Measurements from ENCODE around the gene PRKCB. TPM values are rescaled to one million over a fixed set of nuclear protein-coding genes. Genes with fewer than 3 reads are reported as not detected.

PRKCB gene
- total and polyA plus RNA-seq, 4 donors = 1.6 to 9.4 (median 4.0) TPM

DNA sequence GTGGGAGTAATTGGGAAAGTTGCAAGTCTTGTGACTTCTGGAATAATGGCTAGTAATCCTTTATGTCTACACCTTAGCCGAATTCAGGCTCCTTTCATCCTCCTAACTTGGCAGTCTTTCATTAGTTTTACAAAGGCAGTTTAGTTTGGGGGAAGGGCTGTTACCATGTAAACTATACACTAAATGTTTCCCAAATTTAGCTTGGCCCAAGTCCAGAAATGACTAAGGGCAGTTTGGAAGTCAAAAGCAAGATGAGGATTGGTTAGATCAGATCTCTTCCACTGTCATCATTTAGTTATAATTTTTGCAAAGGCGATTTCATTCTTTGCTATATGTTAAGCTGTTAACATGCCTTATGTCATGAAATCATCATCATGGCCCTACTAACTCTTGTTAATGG, 304.9 kb downstream of the PRKCB start:
- WGBS = 60% methylated on average over 2 of the region's 2 CpGs
- H3K36me3 ChIP-seq (ENCODE audit: control insufficient read depth in 4 of 4, insufficient read depth in 3 of 4, low read depth in 1 of 4, low read length in 3 of 4) = no peaks in the 10 kb centered on the region
- H3K27me3 ChIP-seq (ENCODE audit: control insufficient read depth in 4 of 4, insufficient read depth in 4 of 4, low read length in 3 of 4) = no peaks in the 10 kb centered on the region
- no peaks in the 10 kb centered on the region for H3K4me1 ChIP-seq (ENCODE audit: control insufficient read depth in 4 of 4, insufficient read depth in 4 of 4, low read length in 3 of 4)
- no peak for DNase-seq (ENCODE audit: low spot score)
- no peak overlapping the region for H3K4me3 ChIP-seq (ENCODE audit: low read depth in 1 of 3, low read length in 3 of 3)
- H3K9me3 ChIP-seq (ENCODE audit: control insufficient read depth in 4 of 4, low read length in 3 of 4) = no peaks in the 10 kb centered on the region
- H3K9ac ChIP-seq (ENCODE audit: low read depth in 1 of 2, low read length in 2 of 2) = no peak overlapping the region
- TF ChIP-seq, protein P1, sequence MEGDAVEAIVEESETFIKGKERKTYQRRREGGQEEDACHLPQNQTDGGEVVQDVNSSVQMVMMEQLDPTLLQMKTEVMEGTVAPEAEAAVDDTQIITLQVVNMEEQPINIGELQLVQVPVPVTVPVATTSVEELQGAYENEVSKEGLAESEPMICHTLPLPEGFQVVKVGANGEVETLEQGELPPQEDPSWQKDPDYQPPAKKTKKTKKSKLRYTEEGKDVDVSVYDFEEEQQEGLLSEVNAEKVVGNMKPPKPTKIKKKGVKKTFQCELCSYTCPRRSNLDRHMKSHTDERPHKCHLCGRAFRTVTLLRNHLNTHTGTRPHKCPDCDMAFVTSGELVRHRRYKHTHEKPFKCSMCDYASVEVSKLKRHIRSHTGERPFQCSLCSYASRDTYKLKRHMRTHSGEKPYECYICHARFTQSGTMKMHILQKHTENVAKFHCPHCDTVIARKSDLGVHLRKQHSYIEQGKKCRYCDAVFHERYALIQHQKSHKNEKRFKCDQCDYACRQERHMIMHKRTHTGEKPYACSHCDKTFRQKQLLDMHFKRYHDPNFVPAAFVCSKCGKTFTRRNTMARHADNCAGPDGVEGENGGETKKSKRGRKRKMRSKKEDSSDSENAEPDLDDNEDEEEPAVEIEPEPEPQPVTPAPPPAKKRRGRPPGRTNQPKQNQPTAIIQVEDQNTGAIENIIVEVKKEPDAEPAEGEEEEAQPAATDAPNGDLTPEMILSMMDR (IDR thresholded peaks at IDR 0.05; ENCODE audit: low read depth, low read length, missing input control) = no peak
- TF ChIP-seq, protein P2, sequence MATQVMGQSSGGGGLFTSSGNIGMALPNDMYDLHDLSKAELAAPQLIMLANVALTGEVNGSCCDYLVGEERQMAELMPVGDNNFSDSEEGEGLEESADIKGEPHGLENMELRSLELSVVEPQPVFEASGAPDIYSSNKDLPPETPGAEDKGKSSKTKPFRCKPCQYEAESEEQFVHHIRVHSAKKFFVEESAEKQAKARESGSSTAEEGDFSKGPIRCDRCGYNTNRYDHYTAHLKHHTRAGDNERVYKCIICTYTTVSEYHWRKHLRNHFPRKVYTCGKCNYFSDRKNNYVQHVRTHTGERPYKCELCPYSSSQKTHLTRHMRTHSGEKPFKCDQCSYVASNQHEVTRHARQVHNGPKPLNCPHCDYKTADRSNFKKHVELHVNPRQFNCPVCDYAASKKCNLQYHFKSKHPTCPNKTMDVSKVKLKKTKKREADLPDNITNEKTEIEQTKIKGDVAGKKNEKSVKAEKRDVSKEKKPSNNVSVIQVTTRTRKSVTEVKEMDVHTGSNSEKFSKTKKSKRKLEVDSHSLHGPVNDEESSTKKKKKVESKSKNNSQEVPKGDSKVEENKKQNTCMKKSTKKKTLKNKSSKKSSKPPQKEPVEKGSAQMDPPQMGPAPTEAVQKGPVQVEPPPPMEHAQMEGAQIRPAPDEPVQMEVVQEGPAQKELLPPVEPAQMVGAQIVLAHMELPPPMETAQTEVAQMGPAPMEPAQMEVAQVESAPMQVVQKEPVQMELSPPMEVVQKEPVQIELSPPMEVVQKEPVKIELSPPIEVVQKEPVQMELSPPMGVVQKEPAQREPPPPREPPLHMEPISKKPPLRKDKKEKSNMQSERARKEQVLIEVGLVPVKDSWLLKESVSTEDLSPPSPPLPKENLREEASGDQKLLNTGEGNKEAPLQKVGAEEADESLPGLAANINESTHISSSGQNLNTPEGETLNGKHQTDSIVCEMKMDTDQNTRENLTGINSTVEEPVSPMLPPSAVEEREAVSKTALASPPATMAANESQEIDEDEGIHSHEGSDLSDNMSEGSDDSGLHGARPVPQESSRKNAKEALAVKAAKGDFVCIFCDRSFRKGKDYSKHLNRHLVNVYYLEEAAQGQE (IDR thresholded peaks at IDR 0.05) = no peak
- no peak for TF ChIP-seq FOXA1 (IDR thresholded peaks at IDR 0.05)
- TF ChIP-seq, protein P3, sequence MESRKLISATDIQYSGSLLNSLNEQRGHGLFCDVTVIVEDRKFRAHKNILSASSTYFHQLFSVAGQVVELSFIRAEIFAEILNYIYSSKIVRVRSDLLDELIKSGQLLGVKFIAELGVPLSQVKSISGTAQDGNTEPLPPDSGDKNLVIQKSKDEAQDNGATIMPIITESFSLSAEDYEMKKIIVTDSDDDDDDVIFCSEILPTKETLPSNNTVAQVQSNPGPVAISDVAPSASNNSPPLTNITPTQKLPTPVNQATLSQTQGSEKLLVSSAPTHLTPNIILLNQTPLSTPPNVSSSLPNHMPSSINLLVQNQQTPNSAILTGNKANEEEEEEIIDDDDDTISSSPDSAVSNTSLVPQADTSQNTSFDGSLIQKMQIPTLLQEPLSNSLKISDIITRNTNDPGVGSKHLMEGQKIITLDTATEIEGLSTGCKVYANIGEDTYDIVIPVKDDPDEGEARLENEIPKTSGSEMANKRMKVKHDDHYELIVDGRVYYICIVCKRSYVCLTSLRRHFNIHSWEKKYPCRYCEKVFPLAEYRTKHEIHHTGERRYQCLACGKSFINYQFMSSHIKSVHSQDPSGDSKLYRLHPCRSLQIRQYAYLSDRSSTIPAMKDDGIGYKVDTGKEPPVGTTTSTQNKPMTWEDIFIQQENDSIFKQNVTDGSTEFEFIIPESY (IDR thresholded peaks at IDR 0.05) = no peak
- TF ChIP-seq, protein P4, sequence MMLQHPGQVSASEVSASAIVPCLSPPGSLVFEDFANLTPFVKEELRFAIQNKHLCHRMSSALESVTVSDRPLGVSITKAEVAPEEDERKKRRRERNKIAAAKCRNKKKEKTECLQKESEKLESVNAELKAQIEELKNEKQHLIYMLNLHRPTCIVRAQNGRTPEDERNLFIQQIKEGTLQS (IDR thresholded peaks at IDR 0.05) = no peak
- TF ChIP-seq EGR1 (IDR thresholded peaks at IDR 0.05; ENCODE audit: low read depth in 2 of 2) = no peak
- no peak for TF ChIP-seq HNF4A (conservative IDR thresholded peaks at IDR 0.05)
- TF ChIP-seq FOXA2 (IDR thresholded peaks at IDR 0.05) = no peak
- TF ChIP-seq YY1 (IDR thresholded peaks at IDR 0.05) = no peak
- TF ChIP-seq RXRA (IDR thresholded peaks at IDR 0.05) = no peak
- TF ChIP-seq TAF1 (conservative IDR thresholded peaks at IDR 0.05) = no peak
- TF ChIP-seq GABPA (IDR thresholded peaks at IDR 0.05 in 1 of 2, conservative IDR thresholded peaks at IDR 0.05 in 1 of 2) = no peak
- TF ChIP-seq HNF4G (IDR thresholded peaks at IDR 0.05) = no peak
- TF ChIP-seq SP1 (IDR thresholded peaks at IDR 0.05) = no peak
- TF ChIP-seq JUND (IDR thresholded peaks at IDR 0.05) = no peak
- no peak overlapping the region for H3K27ac ChIP-seq (ENCODE audit: low read depth in 1 of 2, low read length in 2 of 2)

DNA sequence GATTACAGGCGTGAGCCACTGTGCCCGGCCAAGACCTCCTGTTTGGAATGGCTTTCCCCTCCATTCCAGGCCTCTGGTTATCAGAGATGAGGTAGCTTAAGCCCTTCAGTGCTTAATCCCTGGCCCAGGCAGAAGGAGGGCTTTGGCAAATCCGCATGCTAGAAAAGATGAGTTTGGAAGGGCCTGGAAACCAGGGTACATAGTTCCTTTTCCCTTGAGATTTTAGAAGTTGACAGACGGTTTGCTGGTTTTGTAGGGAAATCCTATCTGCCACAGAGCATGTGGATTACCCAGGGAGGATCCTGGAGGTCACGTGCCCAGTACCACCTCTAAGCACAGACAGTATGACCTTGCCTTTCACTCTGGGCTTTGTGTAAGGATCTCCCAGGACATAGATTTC, 305.7 kb downstream of the PRKCB start:
- Histone ChIP-seq H3K4me3 (ENCODE audit: low read depth in 1 of 3, low read length in 3 of 3) (no peak overlapping the region), H3K9ac (ENCODE audit: low read depth in 1 of 2, low read length in 2 of 2) (no peak overlapping the region), H3K36me3 (ENCODE audit: control insufficient read depth in 4 of 4, insufficient read depth in 3 of 4, low read depth in 1 of 4, low read length in 3 of 4) (no peaks in the 10 kb centered on the region), H3K27me3 (ENCODE audit: control insufficient read depth in 4 of 4, insufficient read depth in 4 of 4, low read length in 3 of 4) (no peaks in the 10 kb centered on the region), H3K9me3 (ENCODE audit: control insufficient read depth in 4 of 4, low read length in 3 of 4) (no peaks in the 10 kb centered on the region), H3K27ac (ENCODE audit: low read depth in 1 of 2, low read length in 2 of 2) (no peak overlapping the region), H3K4me1 (ENCODE audit: control insufficient read depth in 4 of 4, insufficient read depth in 4 of 4, low read length in 3 of 4) (no peaks in the 10 kb centered on the region)
- DNase-seq (ENCODE audit: low spot score) = no peak
- TF ChIP-seq, protein P3 (IDR thresholded peaks at IDR 0.05) = no peak
- 77% methylated on average over 5 of the region's 5 CpGs for WGBS
